ENCODE measurements around the gene DDX4.

- TF ChIP-seq PATZ1 (CRISPR knock-in tag; IDR thresholded peaks at IDR 0.05; ENCODE audit: borderline replicate concordance) = no peak
- no peak for TF ChIP-seq BACH2 (CRISPR knock-in tag; IDR thresholded peaks at IDR 0.05; ENCODE audit: borderline replicate concordance)
- TF ChIP-seq GLIS3 (CRISPR knock-in tag; IDR thresholded peaks at IDR 0.05) = no peak
- no peak for TF ChIP-seq ZFP30 (CRISPR knock-in tag; IDR thresholded peaks at IDR 0.05)
Observed at GRCh38 chr5:55706230-55706629, 31.6 kb upstream of the DDX4 start.
